Skeletal muscle satellite cell (primary cell): ENCODE data around the gene ZNF862. TPM values are rescaled to one million over a fixed set of nuclear protein-coding genes. Genes with fewer than 3 reads are reported as not detected.
"Not testable (repeated sequence)": the region's sequence is repeated elsewhere in the genome, so short reads cannot be mapped to it uniquely, and the experiment has no call there.

ENCODE experiments used
- H3K27me3 ChIP-seq: 2 replicates; pipeline ENCODE4 v1.7.0; 2013; ENCODE audit warnings: low read length; ENCODE audit not compliant: control insufficient read depth, insufficient read depth
- H3K36me3 ChIP-seq: 2 replicates; pipeline ENCODE4 v1.7.0; 2013; ENCODE audit warnings: mild to moderate bottlenecking, control low read depth, low read length; ENCODE audit not compliant: insufficient read depth
- H3K4me1 ChIP-seq: 2 replicates; pipeline ENCODE4 v1.7.0; 2013; ENCODE audit warnings: low read length; ENCODE audit not compliant: control insufficient read depth, insufficient read depth
- H3K4me2 ChIP-seq: 2 replicates; pipeline ENCODE4 v1.7.0; 2013; ENCODE audit warnings: mild to moderate bottlenecking, low read length
- H3K4me3 ChIP-seq: 2 replicates; pipeline ENCODE4 v1.7.0; 2013; ENCODE audit warnings: low read length
- H3K9ac ChIP-seq: 2 replicates; pipeline ENCODE4 v1.7.0; 2013; ENCODE audit warnings: mild to moderate bottlenecking, low read depth, low read length, moderate library complexity
- H3K9me3 ChIP-seq: replicated peaks from 2 replicates; pipeline ENCODE4 v1.7.0; 2013; ENCODE audit warnings: mild to moderate bottlenecking, control low read depth, low read length
- small RNA-seq: library from RNA; depleted of rRNA; stranded (forward); fragments of <200 nt; gene quantifications from one replicate; pipeline ENCODE3, GENCODE V24; 2012

ZNF862 gene

DNA sequence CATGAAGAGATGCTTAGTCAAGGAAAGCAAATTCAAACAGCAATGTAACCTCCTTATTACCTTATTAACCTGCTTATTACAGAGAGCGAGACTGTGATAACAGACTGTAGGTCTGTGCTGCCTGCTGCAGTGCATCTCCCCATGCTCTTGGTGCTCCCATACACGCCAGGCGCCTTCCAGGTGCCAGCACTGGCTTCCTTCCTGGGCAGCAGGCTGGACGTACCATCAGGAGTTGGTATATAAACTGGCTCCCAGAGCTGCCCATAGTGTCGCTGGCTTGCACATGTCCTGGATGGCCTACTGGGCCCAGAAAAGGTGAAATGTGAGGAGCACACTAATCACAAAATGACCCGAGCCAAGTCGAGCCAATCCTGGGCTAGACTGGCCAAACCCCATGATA is 49.1 kb downstream of the ZNF862 start:
- Histone ChIP-seq H3K9ac (no peak overlapping the region), H3K4me1 (no peaks in the 10 kb centered on the region), H3K4me3 (no peak overlapping the region), H3K9me3 (no peaks in the 10 kb centered on the region), H3K27me3 (no peaks in the 10 kb centered on the region), H3K36me3 (no peaks in the 10 kb centered on the region), H3K4me2 (no peak overlapping the region)

DNA sequence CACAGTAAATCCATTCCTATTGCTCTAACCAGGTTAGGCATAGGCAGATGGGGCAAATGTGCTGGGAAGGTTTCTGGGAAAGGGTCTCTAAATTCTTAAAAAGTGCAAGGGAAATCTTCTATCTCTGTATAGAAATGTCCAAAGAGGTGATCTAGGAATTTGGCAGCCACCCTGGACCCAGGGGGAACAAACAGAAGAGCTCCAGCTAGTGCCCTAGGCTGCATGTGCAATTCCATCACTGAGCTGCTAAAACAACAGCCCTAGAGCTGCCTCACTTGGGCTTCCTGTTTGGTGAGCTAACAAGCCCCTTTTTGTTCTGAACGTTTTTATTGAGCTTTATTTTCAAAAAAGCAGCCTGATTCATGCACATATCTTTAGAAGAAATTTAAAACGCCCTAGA is 52.5 kb downstream of the ZNF862 start:
- H3K4me3 ChIP-seq, H3K4me2 ChIP-seq, H3K36me3 ChIP-seq, H3K4me1 ChIP-seq, H3K9ac ChIP-seq, H3K27me3 ChIP-seq, H3K9me3 ChIP-seq: not testable (repeated sequence)

DNA sequence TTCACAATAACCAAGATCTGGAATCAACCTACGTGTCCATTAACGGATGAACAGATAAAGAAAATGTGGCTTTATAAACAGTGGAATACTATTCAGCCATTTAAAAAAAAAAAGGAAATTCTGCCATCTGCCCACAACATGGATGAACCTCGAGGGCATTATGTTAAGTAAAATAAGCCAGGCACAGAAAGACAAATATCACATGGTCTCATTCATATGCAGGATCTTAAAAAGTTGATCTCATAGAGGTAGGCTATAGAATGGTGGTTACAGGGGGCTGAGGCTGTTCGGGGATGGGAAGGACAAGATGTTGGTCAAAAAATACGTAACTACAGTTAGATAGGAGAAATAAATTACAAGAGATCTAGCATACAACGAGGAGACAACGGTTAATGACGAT is 56.8 kb downstream of the ZNF862 start:
- not testable (repeated sequence) for H3K4me1 ChIP-seq, H3K4me3 ChIP-seq, H3K36me3 ChIP-seq, H3K4me2 ChIP-seq, H3K9me3 ChIP-seq, H3K9ac ChIP-seq, H3K27me3 ChIP-seq

DNA sequence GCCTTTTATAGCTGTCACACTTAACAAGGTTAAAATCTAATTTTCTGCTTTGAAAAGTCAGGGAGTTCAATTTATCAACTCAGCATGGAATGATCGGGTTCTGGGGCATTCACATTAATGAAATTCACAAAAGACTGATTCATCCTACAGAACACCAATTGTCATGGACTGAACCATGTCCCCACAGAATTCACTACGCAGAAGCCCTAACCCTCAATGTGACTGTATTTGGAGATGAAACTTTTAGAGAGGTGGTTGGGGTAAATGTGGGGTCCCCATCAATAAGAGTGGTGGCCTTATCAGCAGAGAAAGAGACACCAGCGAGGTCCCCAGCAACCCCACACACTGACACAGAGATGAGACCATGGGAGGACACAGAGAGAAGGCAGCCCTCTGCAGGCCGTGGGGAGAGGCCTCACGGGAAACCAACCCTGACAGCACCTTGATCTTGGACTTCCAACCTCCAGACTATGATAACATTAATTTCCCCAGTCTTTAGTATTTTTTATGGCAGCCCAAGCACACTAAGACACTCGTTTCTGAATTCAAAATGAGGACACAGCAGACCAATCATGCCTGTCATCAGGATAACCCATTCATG is 69.7 kb downstream of the ZNF862 start:
- not testable (repeated sequence) for H3K9me3 ChIP-seq, H3K9ac ChIP-seq, H3K27me3 ChIP-seq, H3K4me3 ChIP-seq, H3K4me1 ChIP-seq, H3K36me3 ChIP-seq, H3K4me2 ChIP-seq

DNA sequence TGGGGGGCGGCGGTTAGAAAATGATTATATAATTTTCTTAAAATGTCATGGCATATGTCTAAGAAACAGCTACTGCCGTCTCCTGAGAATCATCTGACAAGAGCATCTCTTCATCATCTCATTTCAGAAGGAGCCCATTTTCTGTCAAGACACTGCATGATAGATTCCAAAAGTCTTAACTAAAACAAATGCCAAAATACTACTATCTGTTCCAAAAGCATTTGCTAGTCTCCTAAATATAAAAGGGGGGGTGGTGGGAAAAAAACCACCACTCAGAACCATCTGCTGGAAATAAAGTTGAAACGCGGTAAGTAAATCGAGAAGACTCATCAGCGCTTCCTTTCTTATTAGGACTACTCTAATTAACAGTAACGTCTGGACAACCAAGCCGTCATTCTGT is 72.0 kb downstream of the ZNF862 start:
- H3K36me3 ChIP-seq, H3K27me3 ChIP-seq, H3K9me3 ChIP-seq, H3K4me1 ChIP-seq, H3K4me3 ChIP-seq, H3K9ac ChIP-seq, H3K4me2 ChIP-seq: not testable (repeated sequence)

DNA sequence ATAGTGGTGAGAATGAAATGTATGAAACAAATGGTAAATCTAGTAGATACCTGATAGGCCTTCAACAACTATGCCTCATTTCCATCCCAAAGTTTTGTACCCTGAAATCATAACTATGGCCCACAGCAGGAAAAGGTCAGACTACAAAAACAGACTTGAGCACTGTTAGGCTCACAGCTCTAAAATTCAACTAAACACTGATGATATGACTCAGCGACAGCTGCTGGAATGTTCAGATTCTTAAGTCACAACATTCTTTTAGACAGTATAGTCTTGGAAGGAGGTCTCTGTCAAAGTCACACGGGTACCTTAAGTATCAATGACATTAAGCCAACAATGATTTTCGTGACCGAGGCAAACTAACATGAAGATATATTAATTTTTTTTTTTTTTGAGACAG is 74.0 kb downstream of the ZNF862 start:
- not testable (repeated sequence) for H3K9me3 ChIP-seq, H3K36me3 ChIP-seq, H3K4me2 ChIP-seq, H3K4me1 ChIP-seq, H3K27me3 ChIP-seq, H3K4me3 ChIP-seq, H3K9ac ChIP-seq

Small RNA genes within 50 kb of the gene (small RNA-seq; reads per million reads assigned to genes)
- gene AC093458.1: not detected
